KMS-11 (cell line): ENCODE data around the gene DNTT.

ENCODE experiments used
- H2AFZ ChIP-seq: fragments of 200-600 bp; sonication (generic); 2 replicates; pipeline ENCODE4 v1.6.1; 2016; ENCODE audit warnings: antibody characterized with exemption, mixed run types, low read depth
- H3K27ac ChIP-seq: fragments of 200-600 bp; sonication (generic); 2 replicates; pipeline ENCODE4 v1.6.1; 2016; ENCODE audit warnings: mild to moderate bottlenecking, mixed run types
- H3K27me3 ChIP-seq: fragments of 200-600 bp; sonication (generic); 2 replicates; pipeline ENCODE4 v1.6.1; 2017; ENCODE audit warnings: mild to moderate bottlenecking, low read depth, mixed run types, moderate library complexity; ENCODE audit not compliant: insufficient read depth
- H3K36me3 ChIP-seq: fragments of 200-600 bp; sonication (generic); 2 replicates; pipeline ENCODE4 v1.6.1; 2017; ENCODE audit warnings: mild to moderate bottlenecking, mixed run types; ENCODE audit not compliant: insufficient read depth
- H3K4me1 ChIP-seq: fragments of 200-600 bp; sonication (generic); 2 replicates; pipeline ENCODE4 v1.6.1; 2016; ENCODE audit warnings: mild to moderate bottlenecking, low read depth, mixed run types; ENCODE audit not compliant: poor library complexity, severe bottlenecking
- H3K4me2 ChIP-seq: fragments of 200-600 bp; sonication (generic); 2 replicates; pipeline ENCODE4 v1.7.0; 2016; ENCODE audit warnings: mild to moderate bottlenecking, mixed run types
- H3K4me3 ChIP-seq: fragments of 200-600 bp; sonication (generic); IDR thresholded peaks from 2 replicates; pipeline ENCODE4 v1.6.1; 2017; ENCODE audit warnings: low read depth, low read length, mixed read lengths; ENCODE audit not compliant: insufficient read depth
- H3K79me2 ChIP-seq: fragments of 200-600 bp; sonication (generic); 2 replicates; pipeline ENCODE4 v1.6.1; 2016; ENCODE audit warnings: low read depth, mixed run types; ENCODE audit not compliant: insufficient read depth
- H3K9ac ChIP-seq: fragments of 200-600 bp; sonication (generic); 2 replicates; pipeline ENCODE4 v1.6.1; 2016; ENCODE audit warnings: mild to moderate bottlenecking, mixed run types
- H4K20me1 ChIP-seq: fragments of 200-600 bp; sonication (generic); 2 replicates; pipeline ENCODE4 v1.6.1; 2016; ENCODE audit warnings: mild to moderate bottlenecking, mixed run types; ENCODE audit not compliant: insufficient read depth
- CTCF ChIP-seq: fragments of 200-600 bp; sonication (generic); conservative IDR thresholded peaks from 2 replicates; pipeline ENCODE4 v1.6.1; 2017; ENCODE audit warnings: low read depth, mild to moderate bottlenecking, antibody characterized with exemption, low read length, moderate library complexity, mixed read lengths

Gene DNTT

GRCh38 chr10:96352027-96352426 is 47.8 kb downstream of the DNTT start:
- no peaks in the 10 kb centered on the region for H3K79me2 ChIP-seq
- H3K36me3 ChIP-seq, result no peaks in the 10 kb centered on the region
- no peak overlapping the region for H3K4me2 ChIP-seq
- H2AFZ ChIP-seq, result no peak overlapping the region
- no peak overlapping the region for H3K4me3 ChIP-seq
- TF ChIP-seq CTCF, result no peak
- H3K27me3 ChIP-seq, result no peaks in the 10 kb centered on the region
- no peaks in the 10 kb centered on the region for H4K20me1 ChIP-seq
- no peak overlapping the region for H3K27ac ChIP-seq
- H3K9ac ChIP-seq, result no peak overlapping the region
- no peaks in the 10 kb centered on the region for H3K4me1 ChIP-seq

GRCh38 chr10:96352582-96352981 is 48.3 kb downstream of the DNTT start:
- Histone ChIP-seq H3K27me3 (no peaks in the 10 kb centered on the region), H3K79me2 (no peaks in the 10 kb centered on the region), H2AFZ (no peak overlapping the region), H3K36me3 (no peaks in the 10 kb centered on the region), H3K4me2 (no peak overlapping the region), H3K9ac (no peak overlapping the region), H4K20me1 (no peaks in the 10 kb centered on the region), H3K4me1 (no peaks in the 10 kb centered on the region), H3K27ac (no peak overlapping the region), H3K4me3 (no peak overlapping the region)
- TF ChIP-seq CTCF, result no peak

GRCh38 chr10:96357038-96357620 is 52.9 kb downstream of the DNTT start:
- H3K4me1 ChIP-seq, result no peaks in the 10 kb centered on the region
- H3K79me2 ChIP-seq, result no peaks in the 10 kb centered on the region
- no peak for TF ChIP-seq CTCF
- H2AFZ ChIP-seq, result no peak overlapping the region
- no peaks in the 10 kb centered on the region for H4K20me1 ChIP-seq
- no peaks in the 10 kb centered on the region for H3K36me3 ChIP-seq
- no peak overlapping the region for H3K4me2 ChIP-seq
- H3K27me3 ChIP-seq, result no peaks in the 10 kb centered on the region
- H3K4me3 ChIP-seq, result no peak overlapping the region
- no peak overlapping the region for H3K9ac ChIP-seq
- H3K27ac ChIP-seq, result no peak overlapping the region

- Histone ChIP-seq H3K79me2 (no peaks in the 10 kb centered on the region), H2AFZ (no peak within 1 kb of the TSS), H3K27me3 (no peaks in the 10 kb centered on the region), H4K20me1 (no peaks in the 10 kb centered on the region), H3K4me2 (no peak within 1 kb of the TSS), H3K4me3 (no peak within 1 kb of the TSS), H3K9ac (no peak within 1 kb of the TSS), H3K27ac (no peak within 1 kb of the TSS), H3K36me3 (no peaks in the 10 kb centered on the region), H3K4me1 (no peaks in the 10 kb centered on the region)
- TF ChIP-seq CTCF, result no peak
These were observed 54.8 kb downstream of the DNTT start, which contains the start of gene OPALIN for GRCh38 chr10:96358851-96359540. TSS of gene OPALIN (minus strand) at chr10:96359002. CDS start at chr10:96358896, 106 bp downstream.
